ENCODE data around the gene SHC4. TPM values are rescaled to one million over a fixed set of nuclear protein-coding genes. Genes with fewer than 3 reads are reported as not detected.

Gene SHC4
- total and polyA plus RNA-seq, 2 of the 8 experiments (the other 6 are each of a cell fraction or from before 2014, with no cell fraction given): 0.15 to 0.30 TPM

GRCh38 chr15:48796930-48797329 is 166.8 kb downstream of the SHC4 start:
- no peak overlapping the region for H4K91ac ChIP-seq (replicated peaks; ENCODE audit: insufficient read length, low read length)
- H2BK5ac ChIP-seq (ENCODE audit: low read depth, low read length): no peak overlapping the region
- WGBS, 2 experiments (ENCODE audit: extremely low coverage in 1 of 2, insufficient coverage in 1 of 2, insufficient read length in 1 of 2, insufficient replicate concordance in 2 of 2, low coverage in 1 of 2, low lambda C conversion rate in 2 of 2, missing lambda C conversion rate in 1 of 2): 90% methylated on average over 3 of the region's 3 CpGs; no CpG with 5 or more reads in 1 of the 2 experiments
- no peaks in the 10 kb centered on the region for H3K23me2 ChIP-seq (ENCODE audit: low read depth, low read length)
- H3K23ac ChIP-seq (ENCODE audit: insufficient read length): no peak overlapping the region
- H2BK15ac ChIP-seq (ENCODE audit: low read length): no peak overlapping the region
- H4K8ac ChIP-seq (ENCODE audit: extremely low read depth, insufficient read depth, low read length): no peak overlapping the region
- DNase-seq (ENCODE audit: low read depth in 1 of 2, low spot score in 2 of 2): no peak
- H3K4me3 ChIP-seq (ENCODE audit: extremely low read depth in 1 of 4, insufficient read depth in 2 of 4, low read depth in 3 of 4, low read length in 4 of 4): no peak overlapping the region
- H3K27me3 ChIP-seq (replicated peaks in 1 of 4; ENCODE audit: control insufficient read depth in 3 of 4, extremely low read depth in 1 of 4, insufficient read depth in 3 of 4, low read length in 3 of 4): no peaks in the 10 kb centered on the region
- no peaks in the 10 kb centered on the region for H3K9me3 ChIP-seq (ENCODE audit: insufficient read depth in 2 of 2, low read depth in 1 of 2, low read length in 1 of 2)
- H3K79me1 ChIP-seq (ENCODE audit: low read depth, low read length): no peaks in the 10 kb centered on the region
- H3K27ac ChIP-seq (ENCODE audit: low read depth, low read length): no peak overlapping the region
- H3K79me2 ChIP-seq (ENCODE audit: control insufficient read depth in 1 of 2, insufficient read depth in 2 of 2, low read length in 2 of 2): peaks cover 0 to 29% of the 10 kb centered on the region in 2 experiments; a peak in 2 of 4 replicates
- H2AFZ ChIP-seq (ENCODE audit: low read length): no peak overlapping the region
- no peak overlapping the region for H4K5ac ChIP-seq (ENCODE audit: insufficient read length, low read depth, low read length)
- no peak overlapping the region for H2BK120ac ChIP-seq (replicated peaks; ENCODE audit: low read depth, low read length)
- H3K18ac ChIP-seq (ENCODE audit: extremely low read depth, low read length): no peak overlapping the region
- POLR2A ChIA-PET (ENCODE audit: partially characterized antibody): no interaction called here
- H2BK12ac ChIP-seq (ENCODE audit: low read depth, low read length): no peak overlapping the region
- no peak overlapping the region for H3K4ac ChIP-seq (replicated peaks; ENCODE audit: insufficient read length, low read depth, low read length)
- H3K36me3 ChIP-seq (ENCODE audit: control insufficient read depth in 2 of 4, insufficient read depth in 4 of 4, low read length in 3 of 4): peaks cover 0 to 36% (median 8%) of the 10 kb centered on the region in 4 experiments; a peak in 4 of 8 replicates
- H3K9ac ChIP-seq (replicated peaks in 1 of 4; ENCODE audit: extremely low read depth in 1 of 4, low read depth in 3 of 4, low read length in 3 of 4): no peak overlapping the region
- no peak overlapping the region for H2AK5ac ChIP-seq (ENCODE audit: low read depth, low read length)
- no peak overlapping the region for H3K14ac ChIP-seq (ENCODE audit: insufficient read length)
- H2BK20ac ChIP-seq (ENCODE audit: low read length): no peak overlapping the region
- H3K4me2 ChIP-seq (ENCODE audit: insufficient read depth in 1 of 2, low read depth in 2 of 2, low read length in 2 of 2): no peak overlapping the region
- peaks cover 0 to 3% (median 1%) of the 10 kb centered on the region in 4 experiments; a peak in 3 of 7 replicates for H3K4me1 ChIP-seq (replicated peaks in 1 of 4; ENCODE audit: control insufficient read depth in 3 of 4, insufficient read depth in 4 of 4, low read length in 3 of 4)
- peaks cover 2% of the 10 kb centered on the region in 2 experiments for H4K20me1 ChIP-seq (replicated peaks in 1 of 2; ENCODE audit: control insufficient read depth in 1 of 2, insufficient read depth in 2 of 2, low read length in 2 of 2)
- CTCF ChIA-PET (ENCODE audit: partially characterized antibody): interaction anchor here (1.0 kb wide), 1 partner anchor 60 kb away, joined by 3 read pairs; no protein-coding TSS in a partner anchor
- no peak for FAIRE-seq
- no peak overlapping the region for H3K56ac ChIP-seq (replicated peaks; ENCODE audit: insufficient read length, low read depth, low read length)
- TF ChIP-seq RAD21 (IDR thresholded peaks at IDR 0.05 in 1 of 2, conservative IDR thresholded peaks at IDR 0.05 in 1 of 2; ENCODE audit: low read depth in 2 of 2, low read length in 2 of 2) (no peak), CREB1 (IDR thresholded peaks at IDR 0.05) (no peak), HDAC2 (IDR thresholded peaks at IDR 0.05; ENCODE audit: borderline replicate concordance in 1 of 2, low read depth in 2 of 2, low read length in 2 of 2) (no peak), TAF7 (optimal IDR thresholded peaks at IDR 0.05; ENCODE audit: borderline replicate concordance, low read depth, low read length) (no peak), CEBPB (IDR thresholded peaks at IDR 0.05; ENCODE audit: low read depth, low read length) (no peak), JUN (IDR thresholded peaks at IDR 0.05; ENCODE audit: low read depth, low read length) (no peak), TBP (IDR thresholded peaks at IDR 0.05; ENCODE audit: low read depth, low read length) (no peak), CTBP2 (IDR thresholded peaks at IDR 0.05; ENCODE audit: borderline replicate concordance, insufficient read depth, insufficient read length, low read length) (no peak), BRCA1 (IDR thresholded peaks at IDR 0.05; ENCODE audit: low read depth, low read length) (no peak), ATF2 (IDR thresholded peaks at IDR 0.05; ENCODE audit: low read length) (no peak), KDM4A (IDR thresholded peaks at IDR 0.05; ENCODE audit: low read depth, low read length, severe bottlenecking) (no peak)
- TF ChIP-seq, protein P1, sequence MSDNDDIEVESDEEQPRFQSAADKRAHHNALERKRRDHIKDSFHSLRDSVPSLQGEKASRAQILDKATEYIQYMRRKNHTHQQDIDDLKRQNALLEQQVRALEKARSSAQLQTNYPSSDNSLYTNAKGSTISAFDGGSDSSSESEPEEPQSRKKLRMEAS (IDR thresholded peaks at IDR 0.05): no peak
